Mucosa of gallbladder (tissue), 1 donor: ENCODE data around the gene TPH2. TPM values are rescaled to one million over a fixed set of nuclear protein-coding genes. Genes with fewer than 3 reads are reported as not detected.

Experiments
- total RNA-seq: library from RNA; stranded (reverse); gene quantifications from one replicate; pipeline ENCODE4 v1.2.1, GENCODE V29; 2021
- donor health status: DM: no; HTN: no; CAD: no.

Gene TPH2
- total RNA-seq, 1 donor from 2014 or later = not detected

Other genes with a start within 250 kb of the TPH2 start
- 72.1 TPM for gene RAB21, start 184.0 kb upstream of the TPH2 start, total RNA-seq
- 39.6 TPM for gene TBC1D15, start 99.1 kb upstream of the TPH2 start, total RNA-seq